Measurements from ENCODE around the gene ITGBL1.

The ITGBL1 gene

DNA sequence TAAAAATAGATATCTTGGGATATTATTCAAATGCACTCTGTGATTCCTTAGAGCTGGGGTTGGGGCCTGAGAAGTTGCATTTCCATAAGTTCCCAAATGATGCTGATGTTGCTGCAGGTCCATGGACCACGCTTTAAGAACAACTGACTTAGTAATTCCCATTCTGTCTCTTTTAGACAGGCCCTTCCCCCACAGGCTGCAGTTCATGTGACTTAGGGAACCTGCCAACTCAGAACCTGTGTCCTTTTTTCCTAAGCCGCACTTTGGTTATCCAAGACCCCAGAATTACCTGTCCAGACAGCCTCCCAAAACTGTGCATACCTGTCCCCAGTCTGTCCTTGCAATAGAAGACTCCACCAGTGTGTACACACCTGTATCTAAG lies 1.7 kb upstream of the ITGBL1 start (continued):
- TF ChIP-seq, protein P1, sequence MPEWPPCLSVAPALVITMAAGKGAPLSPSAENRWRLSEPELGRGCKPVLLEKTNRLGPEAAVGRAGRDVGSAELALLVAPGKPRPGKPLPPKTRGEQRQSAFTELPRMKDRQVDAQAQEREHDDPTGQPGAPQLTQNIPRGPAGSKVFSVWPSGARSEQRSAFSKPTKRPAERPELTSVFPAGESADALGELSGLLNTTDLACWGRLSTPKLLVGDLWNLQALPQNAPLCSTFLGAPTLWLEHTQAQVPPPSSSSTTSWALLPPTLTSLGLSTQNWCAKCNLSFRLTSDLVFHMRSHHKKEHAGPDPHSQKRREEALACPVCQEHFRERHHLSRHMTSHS (tag by site-specific recombination; IDR thresholded peaks at IDR 0.05), result no peak
- TF ChIP-seq SCRT2 (tag by site-specific recombination; IDR thresholded peaks at IDR 0.05), result no peak
- TF ChIP-seq, protein P2, sequence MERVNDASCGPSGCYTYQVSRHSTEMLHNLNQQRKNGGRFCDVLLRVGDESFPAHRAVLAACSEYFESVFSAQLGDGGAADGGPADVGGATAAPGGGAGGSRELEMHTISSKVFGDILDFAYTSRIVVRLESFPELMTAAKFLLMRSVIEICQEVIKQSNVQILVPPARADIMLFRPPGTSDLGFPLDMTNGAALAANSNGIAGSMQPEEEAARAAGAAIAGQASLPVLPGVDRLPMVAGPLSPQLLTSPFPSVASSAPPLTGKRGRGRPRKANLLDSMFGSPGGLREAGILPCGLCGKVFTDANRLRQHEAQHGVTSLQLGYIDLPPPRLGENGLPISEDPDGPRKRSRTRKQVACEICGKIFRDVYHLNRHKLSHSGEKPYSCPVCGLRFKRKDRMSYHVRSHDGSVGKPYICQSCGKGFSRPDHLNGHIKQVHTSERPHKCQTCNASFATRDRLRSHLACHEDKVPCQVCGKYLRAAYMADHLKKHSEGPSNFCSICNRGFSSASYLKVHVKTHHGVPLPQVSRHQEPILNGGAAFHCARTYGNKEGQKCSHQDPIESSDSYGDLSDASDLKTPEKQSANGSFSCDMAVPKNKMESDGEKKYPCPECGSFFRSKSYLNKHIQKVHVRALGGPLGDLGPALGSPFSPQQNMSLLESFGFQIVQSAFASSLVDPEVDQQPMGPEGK (tag by site-specific recombination; IDR thresholded peaks at IDR 0.05), result no peak
- TF ChIP-seq, protein P3, sequence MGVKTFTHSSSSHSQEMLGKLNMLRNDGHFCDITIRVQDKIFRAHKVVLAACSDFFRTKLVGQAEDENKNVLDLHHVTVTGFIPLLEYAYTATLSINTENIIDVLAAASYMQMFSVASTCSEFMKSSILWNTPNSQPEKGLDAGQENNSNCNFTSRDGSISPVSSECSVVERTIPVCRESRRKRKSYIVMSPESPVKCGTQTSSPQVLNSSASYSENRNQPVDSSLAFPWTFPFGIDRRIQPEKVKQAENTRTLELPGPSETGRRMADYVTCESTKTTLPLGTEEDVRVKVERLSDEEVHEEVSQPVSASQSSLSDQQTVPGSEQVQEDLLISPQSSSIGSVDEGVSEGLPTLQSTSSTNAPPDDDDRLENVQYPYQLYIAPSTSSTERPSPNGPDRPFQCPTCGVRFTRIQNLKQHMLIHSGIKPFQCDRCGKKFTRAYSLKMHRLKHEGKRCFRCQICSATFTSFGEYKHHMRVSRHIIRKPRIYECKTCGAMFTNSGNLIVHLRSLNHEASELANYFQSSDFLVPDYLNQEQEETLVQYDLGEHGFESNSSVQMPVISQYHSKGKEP (tag by site-specific recombination; IDR thresholded peaks at IDR 0.05), result no peak
- no peak for TF ChIP-seq ZNF785 (tag by site-specific recombination; IDR thresholded peaks at IDR 0.05)
- no peak for TF ChIP-seq ZNF529 (tag by site-specific recombination; IDR thresholded peaks at IDR 0.05; ENCODE audit: insufficient replicate concordance)
- TF ChIP-seq, protein P4, sequence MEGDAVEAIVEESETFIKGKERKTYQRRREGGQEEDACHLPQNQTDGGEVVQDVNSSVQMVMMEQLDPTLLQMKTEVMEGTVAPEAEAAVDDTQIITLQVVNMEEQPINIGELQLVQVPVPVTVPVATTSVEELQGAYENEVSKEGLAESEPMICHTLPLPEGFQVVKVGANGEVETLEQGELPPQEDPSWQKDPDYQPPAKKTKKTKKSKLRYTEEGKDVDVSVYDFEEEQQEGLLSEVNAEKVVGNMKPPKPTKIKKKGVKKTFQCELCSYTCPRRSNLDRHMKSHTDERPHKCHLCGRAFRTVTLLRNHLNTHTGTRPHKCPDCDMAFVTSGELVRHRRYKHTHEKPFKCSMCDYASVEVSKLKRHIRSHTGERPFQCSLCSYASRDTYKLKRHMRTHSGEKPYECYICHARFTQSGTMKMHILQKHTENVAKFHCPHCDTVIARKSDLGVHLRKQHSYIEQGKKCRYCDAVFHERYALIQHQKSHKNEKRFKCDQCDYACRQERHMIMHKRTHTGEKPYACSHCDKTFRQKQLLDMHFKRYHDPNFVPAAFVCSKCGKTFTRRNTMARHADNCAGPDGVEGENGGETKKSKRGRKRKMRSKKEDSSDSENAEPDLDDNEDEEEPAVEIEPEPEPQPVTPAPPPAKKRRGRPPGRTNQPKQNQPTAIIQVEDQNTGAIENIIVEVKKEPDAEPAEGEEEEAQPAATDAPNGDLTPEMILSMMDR (tag by site-specific recombination; IDR thresholded peaks at IDR 0.05), result no peak
- TF ChIP-seq, protein P5, sequence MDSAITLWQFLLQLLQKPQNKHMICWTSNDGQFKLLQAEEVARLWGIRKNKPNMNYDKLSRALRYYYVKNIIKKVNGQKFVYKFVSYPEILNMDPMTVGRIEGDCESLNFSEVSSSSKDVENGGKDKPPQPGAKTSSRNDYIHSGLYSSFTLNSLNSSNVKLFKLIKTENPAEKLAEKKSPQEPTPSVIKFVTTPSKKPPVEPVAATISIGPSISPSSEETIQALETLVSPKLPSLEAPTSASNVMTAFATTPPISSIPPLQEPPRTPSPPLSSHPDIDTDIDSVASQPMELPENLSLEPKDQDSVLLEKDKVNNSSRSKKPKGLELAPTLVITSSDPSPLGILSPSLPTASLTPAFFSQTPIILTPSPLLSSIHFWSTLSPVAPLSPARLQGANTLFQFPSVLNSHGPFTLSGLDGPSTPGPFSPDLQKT (IDR thresholded peaks at IDR 0.05; ENCODE audit: borderline replicate concordance, low read depth, low read length), result no peak
- no peak for TF ChIP-seq MZF1 (tag by site-specific recombination; IDR thresholded peaks at IDR 0.05; ENCODE audit: borderline replicate concordance)

DNA sequence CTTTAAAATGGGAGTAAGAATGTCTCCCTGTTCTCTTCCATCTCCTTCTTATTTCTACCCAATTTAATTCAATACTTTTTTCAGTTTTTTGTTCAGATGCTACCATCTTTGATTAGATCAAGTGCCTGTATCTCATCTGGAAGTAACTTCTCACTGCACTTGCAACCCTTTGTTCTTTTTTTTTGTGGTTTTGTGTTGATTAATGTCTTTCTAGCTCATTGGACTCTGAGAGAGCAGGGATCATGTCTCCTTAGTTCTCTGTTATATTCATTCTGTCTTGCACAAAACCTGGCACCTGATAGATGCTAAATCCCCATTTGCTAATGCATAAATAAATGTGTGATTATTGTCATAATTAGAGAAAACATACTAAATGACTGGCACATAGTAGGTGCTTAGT lies 834 bp upstream of the ITGBL1 start:
- CTCF ChIA-PET, result interaction anchor here (0.6 to 0.7 kb wide), 2 partner anchors 36 to 781 kb away, joined by 3 read pairs; no protein-coding TSS in a partner anchor
- POLR2A ChIA-PET, result no interaction called here
- no peaks in the 10 kb centered on the region for H3K9me3 ChIP-seq (ENCODE audit: control insufficient read depth, insufficient read depth, low read depth, low read length)
- no peak for TF ChIP-seq ZNF10 (tag by site-specific recombination; IDR thresholded peaks at IDR 0.05)
- H3K36me3 ChIP-seq (ENCODE audit: control insufficient read depth in 2 of 2, insufficient read depth in 1 of 2, low read length in 2 of 2), result no peaks in the 10 kb centered on the region
- H3K4me1 ChIP-seq (ENCODE audit: control insufficient read depth, insufficient read depth, low read length), result no peaks in the 10 kb centered on the region
- no peak overlapping the region for H3K27ac ChIP-seq (ENCODE audit: extremely low read depth, low read depth, low read length)
- no peak overlapping the region for H3K4me3 ChIP-seq (ENCODE audit: low read depth, low read length)

DNA sequence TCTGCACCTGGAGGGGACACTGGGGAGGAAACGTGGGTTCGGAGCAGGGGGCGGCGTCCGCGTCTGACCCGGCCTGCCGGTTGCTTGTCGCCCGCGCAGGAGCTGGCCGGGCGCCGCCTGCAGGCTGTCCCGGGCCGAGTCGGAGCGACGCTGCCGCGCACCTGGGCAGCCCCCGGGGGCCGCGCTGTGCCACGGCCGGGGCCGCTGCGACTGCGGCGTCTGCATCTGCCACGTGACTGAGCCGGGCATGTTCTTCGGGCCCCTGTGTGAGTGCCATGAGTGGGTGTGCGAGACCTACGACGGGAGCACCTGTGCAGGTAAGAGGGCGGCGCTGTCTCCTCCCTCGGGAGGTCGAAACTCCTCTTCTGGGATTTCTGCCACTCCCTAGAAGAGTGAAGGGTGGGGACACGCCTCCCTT lies 1.3 kb downstream of the ITGBL1 start:
- ChIA-PET POLR2A (no interaction called here), CTCF (no interaction called here)
- TF ChIP-seq IKZF3 (tag by site-specific recombination; IDR thresholded peaks at IDR 0.05), result no peak
- TF ChIP-seq, protein P2 (tag by site-specific recombination; IDR thresholded peaks at IDR 0.05), result 0 out of 2 replicates have a peak, but pooled peaks have one; percentile 32
- no peak for TF ChIP-seq ZNF707 (tag by site-specific recombination; IDR thresholded peaks at IDR 0.05)
- TF ChIP-seq, protein P6, sequence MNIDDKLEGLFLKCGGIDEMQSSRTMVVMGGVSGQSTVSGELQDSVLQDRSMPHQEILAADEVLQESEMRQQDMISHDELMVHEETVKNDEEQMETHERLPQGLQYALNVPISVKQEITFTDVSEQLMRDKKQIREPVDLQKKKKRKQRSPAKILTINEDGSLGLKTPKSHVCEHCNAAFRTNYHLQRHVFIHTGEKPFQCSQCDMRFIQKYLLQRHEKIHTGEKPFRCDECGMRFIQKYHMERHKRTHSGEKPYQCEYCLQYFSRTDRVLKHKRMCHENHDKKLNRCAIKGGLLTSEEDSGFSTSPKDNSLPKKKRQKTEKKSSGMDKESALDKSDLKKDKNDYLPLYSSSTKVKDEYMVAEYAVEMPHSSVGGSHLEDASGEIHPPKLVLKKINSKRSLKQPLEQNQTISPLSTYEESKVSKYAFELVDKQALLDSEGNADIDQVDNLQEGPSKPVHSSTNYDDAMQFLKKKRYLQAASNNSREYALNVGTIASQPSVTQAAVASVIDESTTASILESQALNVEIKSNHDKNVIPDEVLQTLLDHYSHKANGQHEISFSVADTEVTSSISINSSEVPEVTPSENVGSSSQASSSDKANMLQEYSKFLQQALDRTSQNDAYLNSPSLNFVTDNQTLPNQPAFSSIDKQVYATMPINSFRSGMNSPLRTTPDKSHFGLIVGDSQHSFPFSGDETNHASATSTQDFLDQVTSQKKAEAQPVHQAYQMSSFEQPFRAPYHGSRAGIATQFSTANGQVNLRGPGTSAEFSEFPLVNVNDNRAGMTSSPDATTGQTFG (tag by site-specific recombination; IDR thresholded peaks at IDR 0.05; ENCODE audit: borderline replicate concordance), result no peak
- TF ChIP-seq ZNF391 (tag by site-specific recombination; IDR thresholded peaks at IDR 0.05; ENCODE audit: borderline replicate concordance, low read depth), result no peak
- no peak for TF ChIP-seq ZXDB (tag by site-specific recombination; IDR thresholded peaks at IDR 0.05)
- Histone ChIP-seq H3K36me3 (ENCODE audit: control insufficient read depth in 2 of 2, insufficient read depth in 1 of 2, low read length in 2 of 2) (no peaks in the 10 kb centered on the region), H3K27ac (ENCODE audit: extremely low read depth, low read depth, low read length) (no peak overlapping the region), H3K4me3 (ENCODE audit: low read depth, low read length) (no peak overlapping the region; the same call in 1 of the 2 replicates), H3K9me3 (ENCODE audit: control insufficient read depth, insufficient read depth, low read depth, low read length) (no peaks in the 10 kb centered on the region), H3K4me1 (ENCODE audit: control insufficient read depth, insufficient read depth, low read length) (no peaks in the 10 kb centered on the region)

Data from HEK293 (cell line).